Nephron progenitor cell (in vitro differentiated cells): ENCODE measurements around the gene FTL.

ENCODE experiments used
- DNase-seq: peaks from one replicate; pipeline ENCODE4 v3.0.0; 2021
- H3K27ac Mint-ChIP-seq: 2 replicates; pipeline ENCODE4 v1.8.0; 2021; ENCODE audit warnings: mild to moderate bottlenecking, moderate library complexity, mixed read lengths
- H3K27me3 Mint-ChIP-seq: 2 replicates; pipeline ENCODE4 v1.8.0; 2021; ENCODE audit warnings: mild to moderate bottlenecking, low read depth, mixed read lengths; ENCODE audit not compliant: poor library complexity
- H3K36me3 Mint-ChIP-seq: 2 replicates; pipeline ENCODE4 v1.8.0; 2021; ENCODE audit warnings: low read depth, mixed read lengths
- H3K4me1 Mint-ChIP-seq: 2 replicates; pipeline ENCODE4 v1.8.0; 2021; ENCODE audit warnings: mixed read lengths
- H3K4me3 Mint-ChIP-seq: 2 replicates; pipeline ENCODE4 v1.8.0; 2021; ENCODE audit warnings: mild to moderate bottlenecking, moderate library complexity, mixed read lengths
- H3K9me3 Mint-ChIP-seq: 2 replicates; pipeline ENCODE4 v1.8.0; 2021; ENCODE audit warnings: mild to moderate bottlenecking, moderate library complexity, mixed read lengths
- TF ChIP-seq, protein P1 (sequence below): fragments of 200-600 bp; sonication (generic); IDR thresholded peaks from 2 replicates; pipeline ENCODE4 v1.5.0; 2021; ENCODE audit warnings: antibody characterized with exemption

FTL gene

DNA sequence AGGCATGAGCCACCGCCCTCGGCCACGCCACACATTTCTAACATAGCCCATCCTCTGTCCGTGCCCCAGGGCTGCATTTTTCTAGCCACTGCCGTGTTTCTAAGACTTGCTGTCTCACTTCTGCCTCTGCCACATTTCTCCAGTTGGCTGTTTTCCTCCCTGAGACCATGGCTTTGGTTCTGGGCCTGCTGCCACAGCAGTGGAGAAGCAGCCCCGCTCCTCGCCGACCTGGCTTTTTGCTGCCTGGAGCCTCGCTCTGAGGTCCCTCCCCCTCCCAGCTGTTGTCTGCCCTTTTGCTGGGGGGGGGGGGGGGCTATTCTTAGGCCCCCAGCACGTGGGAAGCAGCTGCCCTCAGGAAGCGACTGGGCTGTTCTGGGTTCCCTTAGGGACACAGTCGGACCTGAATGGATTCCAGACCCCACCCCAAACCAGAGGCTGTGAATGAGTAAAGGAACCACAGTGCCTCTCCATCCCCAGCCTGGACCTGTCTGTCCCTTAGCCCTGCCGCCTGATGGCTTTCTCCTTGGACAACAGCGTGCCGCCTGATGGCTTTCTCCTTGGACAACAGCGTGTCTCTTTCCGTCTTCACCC, 24.7 kb downstream of the FTL start:
- no peak for DNase-seq
- H3K4me1 Mint-ChIP-seq, result peaks cover 36% of the 10 kb centered on the region
- TF ChIP-seq, protein P1, sequence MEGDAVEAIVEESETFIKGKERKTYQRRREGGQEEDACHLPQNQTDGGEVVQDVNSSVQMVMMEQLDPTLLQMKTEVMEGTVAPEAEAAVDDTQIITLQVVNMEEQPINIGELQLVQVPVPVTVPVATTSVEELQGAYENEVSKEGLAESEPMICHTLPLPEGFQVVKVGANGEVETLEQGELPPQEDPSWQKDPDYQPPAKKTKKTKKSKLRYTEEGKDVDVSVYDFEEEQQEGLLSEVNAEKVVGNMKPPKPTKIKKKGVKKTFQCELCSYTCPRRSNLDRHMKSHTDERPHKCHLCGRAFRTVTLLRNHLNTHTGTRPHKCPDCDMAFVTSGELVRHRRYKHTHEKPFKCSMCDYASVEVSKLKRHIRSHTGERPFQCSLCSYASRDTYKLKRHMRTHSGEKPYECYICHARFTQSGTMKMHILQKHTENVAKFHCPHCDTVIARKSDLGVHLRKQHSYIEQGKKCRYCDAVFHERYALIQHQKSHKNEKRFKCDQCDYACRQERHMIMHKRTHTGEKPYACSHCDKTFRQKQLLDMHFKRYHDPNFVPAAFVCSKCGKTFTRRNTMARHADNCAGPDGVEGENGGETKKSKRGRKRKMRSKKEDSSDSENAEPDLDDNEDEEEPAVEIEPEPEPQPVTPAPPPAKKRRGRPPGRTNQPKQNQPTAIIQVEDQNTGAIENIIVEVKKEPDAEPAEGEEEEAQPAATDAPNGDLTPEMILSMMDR, result no peak
- H3K4me3 Mint-ChIP-seq, result peak overlapping the region; percentile 2
- no peaks in the 10 kb centered on the region for H3K27me3 Mint-ChIP-seq
- H3K27ac Mint-ChIP-seq, result peak overlapping the region; percentile 23
- H3K36me3 Mint-ChIP-seq, result peaks cover 49% of the 10 kb centered on the region
- H3K9me3 Mint-ChIP-seq, result no peaks in the 10 kb centered on the region

DNA sequence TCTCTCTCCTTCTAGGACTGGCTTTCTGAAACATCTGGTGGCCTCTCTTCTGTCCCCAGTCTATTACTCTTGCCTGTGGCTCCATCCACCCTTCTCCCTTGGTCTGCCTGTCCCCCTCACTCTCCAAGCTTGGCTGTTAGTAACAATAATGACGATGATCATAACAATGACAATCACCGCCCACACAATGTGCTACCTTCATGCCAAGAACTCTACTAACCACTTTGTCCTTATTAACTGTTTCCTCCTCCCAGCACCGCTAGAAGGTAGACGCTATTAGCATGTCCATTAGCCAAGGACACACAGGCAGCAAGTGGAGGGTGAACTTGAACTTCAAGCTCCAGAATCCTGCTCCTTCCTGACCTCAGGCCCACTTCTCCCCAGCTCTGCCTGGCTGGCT, 25.3 kb downstream of the FTL start:
- peaks cover 43% of the 10 kb centered on the region for H3K36me3 Mint-ChIP-seq
- no peaks in the 10 kb centered on the region for H3K9me3 Mint-ChIP-seq
- no peak for DNase-seq
- peak overlapping the region; percentile 23 for H3K27ac Mint-ChIP-seq
- no peaks in the 10 kb centered on the region for H3K27me3 Mint-ChIP-seq
- peaks cover 42% of the 10 kb centered on the region for H3K4me1 Mint-ChIP-seq
- TF ChIP-seq, protein P1, result no peak
- peak overlapping the region; percentile 36 for H3K4me3 Mint-ChIP-seq

DNA sequence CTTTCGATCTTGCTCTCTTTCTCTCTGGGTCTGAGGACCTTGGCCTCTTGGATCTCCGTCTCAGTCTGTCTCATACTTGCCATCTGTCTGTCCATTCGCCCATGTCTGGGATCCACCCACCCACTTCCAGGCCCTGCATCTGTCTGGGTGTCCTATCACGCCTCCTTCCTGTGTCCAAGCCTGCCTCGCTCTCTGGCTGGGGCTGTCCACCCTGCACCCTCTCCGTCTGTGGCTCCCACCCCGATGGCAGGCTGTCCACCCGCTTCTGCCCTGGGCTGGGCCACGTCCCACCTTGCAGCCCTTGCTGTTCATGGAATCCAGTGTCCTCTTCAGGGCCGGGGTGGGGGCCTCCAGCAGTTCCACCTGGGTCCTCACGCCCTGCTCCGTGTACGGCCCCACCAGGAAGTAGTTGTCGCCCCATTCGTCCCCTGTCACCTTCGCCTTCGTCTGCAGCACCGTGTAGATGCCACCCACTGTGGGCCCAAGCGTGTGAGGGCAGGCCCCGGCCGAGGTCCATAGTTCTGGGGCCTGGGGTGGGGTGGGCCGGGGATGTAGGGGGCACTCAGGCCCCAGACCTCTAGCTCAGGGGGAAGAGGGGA, 26.0 kb downstream of the FTL start:
- peak overlapping the region; percentile 59 for H3K27ac Mint-ChIP-seq
- peak overlapping the region; percentile 98 for H3K4me3 Mint-ChIP-seq

DNA sequence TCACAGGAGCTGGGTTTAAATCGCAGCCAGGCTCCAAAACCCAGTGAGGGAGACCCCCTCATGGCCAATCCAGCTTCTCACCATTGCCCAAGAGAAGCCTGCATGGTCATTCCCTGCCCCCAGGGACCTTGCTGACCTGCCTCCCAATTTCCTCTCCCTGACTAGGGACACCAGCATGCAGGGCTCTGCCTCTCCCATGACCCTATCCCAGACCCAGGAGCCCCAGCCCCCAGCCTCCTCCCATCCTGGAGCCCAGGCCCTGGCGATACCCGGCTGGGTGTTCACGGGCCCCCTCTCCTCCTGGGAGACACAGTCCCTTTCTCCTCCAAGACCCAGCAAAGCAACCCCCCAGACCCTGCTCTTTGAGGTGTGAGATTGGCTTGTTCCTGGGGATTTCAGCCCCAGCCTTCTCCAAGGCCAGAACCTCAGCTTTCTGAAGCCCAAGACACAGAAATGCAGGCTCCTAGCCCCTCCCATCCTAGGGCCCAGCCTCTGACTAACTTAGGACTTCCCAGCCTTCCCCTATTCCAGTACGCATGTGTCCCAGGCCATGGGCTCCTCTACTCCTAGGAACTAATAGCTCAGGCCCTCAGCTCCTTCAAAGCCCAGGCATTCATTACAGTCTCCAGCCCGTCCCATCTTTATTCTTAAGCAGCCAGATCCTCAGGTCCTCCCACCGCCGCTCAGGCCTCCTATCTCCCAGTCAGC, 26.9 kb downstream of the FTL start:
- TF ChIP-seq, protein P1, result no peak
- peak overlapping the region; percentile 99 for H3K27ac Mint-ChIP-seq
- no peaks in the 10 kb centered on the region for H3K9me3 Mint-ChIP-seq
- DNase-seq, result no peak
- H3K4me3 Mint-ChIP-seq, result peak overlapping the region; percentile 98
- peaks cover 34% of the 10 kb centered on the region for H3K36me3 Mint-ChIP-seq
- peaks cover 43% of the 10 kb centered on the region for H3K4me1 Mint-ChIP-seq
- H3K27me3 Mint-ChIP-seq, result no peaks in the 10 kb centered on the region

More for the DNA sequence above, 26.0 kb downstream of the FTL start:
- H3K36me3 Mint-ChIP-seq, result peaks cover 38% of the 10 kb centered on the region
- peaks cover 43% of the 10 kb centered on the region for H3K4me1 Mint-ChIP-seq
- TF ChIP-seq, protein P1, result no peak
- DNase-seq, result no peak
- H3K27me3 Mint-ChIP-seq, result no peaks in the 10 kb centered on the region
- H3K9me3 Mint-ChIP-seq, result no peaks in the 10 kb centered on the region

DNA sequence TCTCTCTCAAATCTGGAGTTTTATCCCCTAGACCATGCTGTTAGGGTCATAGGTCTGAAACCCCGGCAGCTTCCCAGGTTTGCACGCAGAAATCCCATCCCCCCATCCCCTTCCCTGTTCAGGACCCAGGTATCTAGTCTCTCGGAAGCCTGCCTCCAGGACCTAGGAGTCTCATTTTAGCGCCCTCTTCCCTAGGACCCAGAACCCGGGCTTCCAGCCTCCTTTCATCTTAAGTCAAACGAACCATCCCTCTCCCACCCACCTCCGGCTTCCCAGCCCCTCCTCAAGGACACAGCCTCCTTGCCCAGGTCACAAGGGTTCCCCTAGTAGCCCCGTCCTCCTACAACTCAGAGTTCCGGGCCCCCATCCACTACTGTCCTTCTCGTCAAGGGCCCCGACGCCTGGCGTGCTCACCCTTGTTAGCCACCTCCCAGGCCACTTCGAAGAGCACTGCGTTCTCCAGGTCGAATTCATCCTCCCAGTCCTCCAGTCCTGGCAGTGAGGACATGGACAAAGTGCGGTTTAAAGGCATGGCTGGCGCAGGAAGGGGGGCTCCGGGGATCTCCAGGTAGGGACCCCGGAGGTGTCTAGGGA, 27.6 kb downstream of the FTL start:
- no peak for DNase-seq
- no peaks in the 10 kb centered on the region for H3K9me3 Mint-ChIP-seq
- peak overlapping the region; percentile 99 for H3K27ac Mint-ChIP-seq
- H3K4me1 Mint-ChIP-seq, result peaks cover 43% of the 10 kb centered on the region
- TF ChIP-seq, protein P1, result no peak
- peaks cover 30% of the 10 kb centered on the region for H3K36me3 Mint-ChIP-seq
- H3K4me3 Mint-ChIP-seq, result peak overlapping the region; percentile 98
- H3K27me3 Mint-ChIP-seq, result no peaks in the 10 kb centered on the region
